Transverse colon (tissue), 4 donors: ENCODE data around the gene CNTNAP2. TPM values are rescaled to one million over a fixed set of nuclear protein-coding genes. Genes with fewer than 3 reads are reported as not detected.

Experiments
- DNase-seq: peaks from one replicate; pipeline ENCODE4 v3.0.0-alpha.2; 2019
- H3K27ac ChIP-seq, 4 donors: fragments of 200-600 bp; sonication (generic); 2 replicates each; pipeline ENCODE4 v1.5.1; 2016 to 2018; ENCODE audit warnings: inconsistent platforms in 4 of 4
- H3K27me3 ChIP-seq: fragments of 200-600 bp; sonication (generic); 2 replicates; pipeline ENCODE4 v1.5.1; 2017; ENCODE audit warnings: inconsistent platforms
- H3K36me3 ChIP-seq, 4 donors: fragments of 200-600 bp; sonication (generic); 2 replicates each; pipeline ENCODE4 v1.5.1; 2017 to 2019; ENCODE audit warnings: inconsistent platforms in 4 of 4
- H3K4me1 ChIP-seq, 4 donors: fragments of 200-600 bp; sonication (generic); 2 replicates each; pipeline ENCODE4 v1.5.1; 2017 to 2020; ENCODE audit warnings: inconsistent platforms in 4 of 4
- H3K4me3 ChIP-seq, 4 donors: fragments of 200-600 bp; sonication (generic); 1 replicate in 1 of 4; 2 replicates in 3 of 4; pipeline versions ENCODE4 v1.5.1 to v1.6.1; 2017 to 2019; ENCODE audit warnings: inconsistent platforms in 4 of 4
- H3K9me3 ChIP-seq, 2 donors: fragments of 200-600 bp; sonication (generic); 2 replicates each; pipeline ENCODE4 v1.5.1; 2017 to 2019; ENCODE audit warnings: inconsistent platforms in 2 of 2
- CTCF ChIP-seq, 5 experiments: fragments of 200-600 bp in 3 of 5; fragments of 450-650 bp in 2 of 5; sonication (generic) in 3 of 5; IDR thresholded peaks; 1 replicate in 2 of 5; 2 replicates in 3 of 5; pipeline ENCODE4 v1.5.1; 2016 to 2017; ENCODE audit warnings: antibody characterized with exemption in 5 of 5, inconsistent platforms in 3 of 5, mild to moderate bottlenecking in 2 of 5, moderate library complexity in 1 of 5
- EP300 ChIP-seq: sonication (generic); formaldehyde crosslinking; IDR thresholded peaks from one replicate; pipeline ENCODE4 v1.6.1; 2017; ENCODE audit warnings: antibody characterized with exemption, low read depth
- POLR2A ChIP-seq: fragments of 450-650 bp; IDR thresholded peaks from one replicate; pipeline ENCODE4 v1.6.1; 2016; ENCODE audit warnings: antibody characterized with exemption, mild to moderate bottlenecking, moderate library complexity
- POLR2AphosphoS5 ChIP-seq, 3 donors: sonication (generic); formaldehyde crosslinking; IDR thresholded peaks; one replicate each; pipeline ENCODE4 v1.6.1; 2016; ENCODE audit warnings: antibody characterized with exemption in 3 of 3
- WGBS, 2 donors: methylation state at CpG; one replicate each; pipeline ENCODE4 v1.1.5; 2018; ENCODE audit warnings: low coverage in 1 of 2; 5-methylcytosine and 5-hydroxymethylcytosine counted together
- in situ Hi-C, 4 donors: fragments of 200-750 bp; cut with MboI; loops; one replicate each; pipeline versions ENCODE4 v1.15.0 to v1.15.1; 2017; ENCODE audit warnings: low sequenced_read_pairs in 3 of 4, low pct_ligation_motif_present in 1 of 4, low pct_unique_long_range_greater_than_20kb in 1 of 4
- intact Hi-C: fragments of 100-400 bp; cut with DNase I; formaldehyde crosslinking; loops from one replicate; pipeline ENCODE4 v1.15.1; 2023; ENCODE audit warnings: low total_unique reads
- total RNA-seq, 4 donors: library from RNA; depleted of rRNA; stranded (reverse); fragments of >200 nt; gene quantifications; one replicate each; pipeline ENCODE4 v1.1.0, GENCODE V29; 2016

Gene CNTNAP2
- total RNA-seq, 4 donors from 2014 or later = 0.60 to 2.9 (median 2.4) TPM

DNA sequence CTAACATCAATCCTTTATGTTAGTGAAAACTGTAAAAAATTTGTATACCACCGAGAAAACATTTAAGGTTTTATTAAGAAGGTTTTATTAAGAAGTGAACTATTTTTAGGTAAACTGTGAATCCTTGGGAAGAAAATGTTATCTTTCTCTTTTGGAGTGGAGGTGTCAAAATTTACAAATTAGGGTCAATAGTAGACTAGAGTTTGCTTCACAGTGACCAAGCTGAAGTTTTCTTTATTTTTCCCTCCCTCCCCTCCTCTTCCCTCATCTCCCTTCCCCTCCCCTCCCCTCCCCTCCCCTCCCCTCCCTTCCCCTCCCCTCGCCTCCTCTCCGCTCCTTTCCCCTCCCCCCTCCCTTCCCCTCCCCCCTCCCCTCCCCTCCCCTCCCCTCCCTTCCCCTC is 168.8 kb downstream of the CNTNAP2 start:
- Histone ChIP-seq H3K9me3 (no peaks in the 10 kb centered on the region), H3K4me1 (no peaks in the 10 kb centered on the region), H3K27ac (no peak overlapping the region), H3K27me3 (no peaks in the 10 kb centered on the region), H3K4me3 (no peak overlapping the region), H3K36me3 (no peaks in the 10 kb centered on the region)
- in situ Hi-C loops (no loop called here), intact Hi-C loops (no loop called here)
- DNase-seq = no peak
- TF ChIP-seq EP300 = no peak
- no peak for TF ChIP-seq POLR2AphosphoS5 (IDR thresholded peaks at IDR 0.05)
- TF ChIP-seq POLR2A = no peak
- TF ChIP-seq CTCF (IDR thresholded peaks at IDR 0.05) = no peak
- WGBS, 2 donors = 82 to 83% methylated on average over 1 to 3 of the region's 3 CpGs

DNA sequence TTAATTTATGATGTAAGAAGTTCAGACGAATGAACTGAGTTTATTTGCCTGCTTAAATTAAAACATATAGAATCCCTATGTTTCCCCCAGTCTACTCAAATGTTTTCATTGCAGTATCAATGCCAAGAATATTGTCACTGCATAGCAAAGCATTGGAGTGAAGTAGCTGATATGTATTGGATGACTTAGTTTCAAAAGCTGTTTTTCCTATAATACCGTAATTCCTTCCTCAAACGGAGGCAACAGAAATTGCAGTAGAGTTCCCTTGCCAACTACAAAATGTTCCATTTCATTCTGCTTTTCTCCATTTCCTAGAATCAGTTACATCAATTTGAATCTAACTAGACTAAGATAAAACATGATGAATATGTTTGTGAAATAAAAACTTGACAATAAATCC is 174.1 kb downstream of the CNTNAP2 start:
- H3K36me3 ChIP-seq = no peaks in the 10 kb centered on the region
- 82 to 83% methylated on average over 3 of the region's 3 CpGs for WGBS, 2 donors
- no peaks in the 10 kb centered on the region for H3K4me1 ChIP-seq
- intact Hi-C loops = no loop called here
- in situ Hi-C loops = no loop called here
- DNase-seq = no peak
- H3K27ac ChIP-seq = no peak overlapping the region
- TF ChIP-seq POLR2AphosphoS5 (IDR thresholded peaks at IDR 0.05) (no peak), POLR2A (no peak), EP300 (no peak), CTCF (IDR thresholded peaks at IDR 0.05) (no peak)
- no peaks in the 10 kb centered on the region for H3K27me3 ChIP-seq
- no peaks in the 10 kb centered on the region for H3K9me3 ChIP-seq
- H3K4me3 ChIP-seq = no peak overlapping the region

DNA sequence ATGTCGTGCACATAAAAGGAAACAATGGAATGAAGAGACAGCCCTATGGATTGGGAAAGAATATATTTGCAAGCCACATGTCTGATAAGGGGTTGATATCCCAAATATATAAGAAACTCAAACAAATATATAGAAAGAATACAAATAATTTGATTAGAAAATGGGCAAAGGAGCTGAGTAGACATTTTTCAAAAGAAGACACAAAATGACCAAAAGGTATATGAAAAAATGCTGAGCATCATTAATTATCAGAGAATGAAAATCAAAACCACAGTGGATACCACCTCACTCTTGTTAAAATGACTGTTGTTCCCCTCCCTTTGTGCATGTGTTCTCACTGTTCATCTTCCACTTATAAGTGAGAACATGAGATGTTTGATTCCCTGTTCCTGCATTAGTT is 175.3 kb downstream of the CNTNAP2 start:
- no peak overlapping the region for H3K27ac ChIP-seq
- no peaks in the 10 kb centered on the region for H3K9me3 ChIP-seq
- H3K27me3 ChIP-seq = no peaks in the 10 kb centered on the region
- intact Hi-C loops (no loop called here), in situ Hi-C loops (no loop called here)
- no peaks in the 10 kb centered on the region for H3K36me3 ChIP-seq
- WGBS, 2 donors = 76 to 86% methylated on average over 1 of the region's 1 CpG
- H3K4me1 ChIP-seq = no peaks in the 10 kb centered on the region
- no peak overlapping the region for H3K4me3 ChIP-seq
- no peak for DNase-seq
- TF ChIP-seq CTCF (IDR thresholded peaks at IDR 0.05) (no peak), EP300 (no peak), POLR2AphosphoS5 (IDR thresholded peaks at IDR 0.05) (no peak), POLR2A (no peak)

DNA sequence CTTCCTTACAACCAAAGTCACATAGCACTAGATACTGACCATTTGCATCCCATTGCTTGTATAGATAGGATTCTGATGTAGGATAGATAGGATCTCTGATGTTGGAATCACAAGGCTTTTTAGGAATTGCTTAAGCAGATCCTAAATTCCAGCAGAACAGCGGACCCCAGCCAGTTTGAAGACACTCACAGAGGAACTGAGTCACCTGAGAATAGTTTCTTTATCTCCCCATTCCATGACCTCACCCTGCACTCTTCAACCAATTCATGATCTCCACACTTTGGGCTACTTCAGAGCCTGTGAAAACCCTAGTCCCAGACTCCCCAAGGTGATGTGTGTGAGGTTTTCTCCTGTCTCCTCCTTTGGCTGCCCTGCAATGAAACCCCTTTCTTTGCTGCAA is 179.4 kb downstream of the CNTNAP2 start:
- Histone ChIP-seq H3K4me1 (no peaks in the 10 kb centered on the region), H3K27me3 (no peaks in the 10 kb centered on the region), H3K4me3 (no peak overlapping the region), H3K27ac (no peak overlapping the region), H3K9me3 (no peaks in the 10 kb centered on the region), H3K36me3 (no peaks in the 10 kb centered on the region)
- intact Hi-C loops = no loop called here
- DNase-seq = no peak
- no peak for TF ChIP-seq EP300
- no peak for TF ChIP-seq POLR2A
- TF ChIP-seq POLR2AphosphoS5 (IDR thresholded peaks at IDR 0.05) = no peak
- TF ChIP-seq CTCF (IDR thresholded peaks at IDR 0.05) = no peak
- 67 to 84% methylated on average over 1 of the region's 1 CpG for WGBS, 2 donors
- in situ Hi-C loops = no loop called here
